RWPE1 (cell line): Measurements from ENCODE around the gene PRR20E.
"Not testable (repeated sequence)": the region's sequence is repeated elsewhere in the genome, so short reads cannot be mapped to it uniquely, and the experiment has no call there.

ENCODE experiments used
- CTCF ChIA-PET: fragments of 350-600 bp; sonication (Branson Sonifier 250); formaldehyde crosslinking; extraction: SDS; loops from one replicate; lab custom pipeline; 2021; lab: Yijun Ruan, JAX
- POLR2A ChIA-PET: fragments of 400-600 bp; formaldehyde crosslinking; extraction: SDS; loops from one replicate; lab custom pipeline; 2020; ENCODE audit warnings: antibody characterized with exemption; ENCODE audit not compliant: low non-redundant PET; lab: Yijun Ruan, JAX
- DNase-seq: peaks from one replicate; pipeline ENCODE4 v3.0.0; 2012; ENCODE audit warnings: low spot score
- H3K27ac ChIP-seq: fragments of 450-650 bp; 2 replicates; pipeline ENCODE4 v1.5.1; 2017
- CTCF ChIP-seq: fragments of 450-650 bp; conservative IDR thresholded peaks from 2 replicates; pipeline ENCODE4 v1.5.1; 2017; ENCODE audit warnings: low read depth, mild to moderate bottlenecking

The PRR20E gene

GRCh38 chr13:57166897-57167296 is at the start of gene PRR20E:
PRR20E (plus strand) TSS chr13:57167197; CDS start chr13:57167584, 387 bp downstream.
- H3K27ac ChIP-seq, DNase-seq, POLR2A ChIA-PET, CTCF ChIA-PET: not testable (repeated sequence)

GRCh38 chr13:57123681-57124080 is 43.3 kb upstream of the PRR20E start:
- DNase-seq: no peak
- H3K27ac ChIP-seq: no peak overlapping the region
- ChIA-PET POLR2A (no interaction called here), CTCF (no interaction called here)
- no peak for TF ChIP-seq CTCF

- no peak for TF ChIP-seq CTCF
- CTCF ChIA-PET: interaction anchor here (0.7 to 0.8 kb wide), 2 partner anchors 101 to 1460 kb away, joined by 4 to 5 read pairs; no protein-coding TSS in a partner anchor
- POLR2A ChIA-PET: no interaction called here
- no peak for DNase-seq
- H3K27ac ChIP-seq: no peak overlapping the region
Measured at GRCh38 chr13:57128909-57129308, 38.1 kb upstream of the PRR20E start.

GRCh38 chr13:57136093-57136492 is 30.9 kb upstream of the PRR20E start:
- DNase-seq: no peak
- TF ChIP-seq CTCF: no peak
- ChIA-PET POLR2A (no interaction called here), CTCF (no interaction called here)
- H3K27ac ChIP-seq: no peak overlapping the region

- POLR2A ChIA-PET: no interaction called here
- CTCF ChIA-PET: no interaction called here
Measured at GRCh38 chr13:57137585-57137984, 29.4 kb upstream of the PRR20E start.

GRCh38 chr13:57138988-57139387 is 28.0 kb upstream of the PRR20E start:
- no peak for TF ChIP-seq CTCF
- POLR2A ChIA-PET: no interaction called here

More at GRCh38 chr13:57137585-57137984, 29.4 kb upstream of the PRR20E start:
- no peak for DNase-seq
- H3K27ac ChIP-seq: no peak overlapping the region
- TF ChIP-seq CTCF: no peak

GRCh38 chr13:57139781-57140180 is 27.2 kb upstream of the PRR20E start:
- POLR2A ChIA-PET, H3K27ac ChIP-seq, CTCF ChIA-PET, DNase-seq: not testable (repeated sequence)

More at GRCh38 chr13:57138988-57139387, 28.0 kb upstream of the PRR20E start:
- no peak for DNase-seq
- CTCF ChIA-PET: no interaction called here
- H3K27ac ChIP-seq: no peak overlapping the region

- CTCF ChIA-PET, DNase-seq, H3K27ac ChIP-seq, POLR2A ChIA-PET: not testable (repeated sequence)
Measured at GRCh38 chr13:57140235-57140968, 26.6 kb upstream of the PRR20E start, which contains the start of gene PRR20A. PRR20A (plus strand) TSS chr13:57140918; CDS start chr13:57141305, 387 bp downstream.

GRCh38 chr13:57147188-57147587 is 19.8 kb upstream of the PRR20E start, which contains the start of gene PRR20B:
PRR20B (plus strand) TSS chr13:57147488; CDS start chr13:57147875, 387 bp downstream.
- DNase-seq, CTCF ChIA-PET, H3K27ac ChIP-seq, POLR2A ChIA-PET: not testable (repeated sequence)

- DNase-seq, POLR2A ChIA-PET, H3K27ac ChIP-seq, CTCF ChIA-PET: not testable (repeated sequence)
Measured at GRCh38 chr13:57148106-57148505, 18.9 kb upstream of the PRR20E start.

- CTCF ChIA-PET, H3K27ac ChIP-seq, POLR2A ChIA-PET, DNase-seq: not testable (repeated sequence)
Measured at GRCh38 chr13:57153761-57154160, 13.2 kb upstream of the PRR20E start, which contains the start of gene PRR20C. PRR20C (plus strand) TSS chr13:57154061; CDS start chr13:57154448, 387 bp downstream.
